Transverse colon (tissue), 4 donors: ENCODE data around the gene ATG7. TPM values are rescaled to one million over a fixed set of nuclear protein-coding genes. Genes with fewer than 3 reads are reported as not detected.
"Not testable (repeated sequence)": the region's sequence is repeated elsewhere in the genome, so short reads cannot be mapped to it uniquely, and the experiment has no call there.

Source experiments
- DNase-seq: peaks from one replicate; pipeline ENCODE4 v3.0.0-alpha.2; 2019
- H3K27ac ChIP-seq, 4 donors: fragments of 200-600 bp; sonication (generic); 2 replicates each; pipeline ENCODE4 v1.5.1; 2016 to 2018; ENCODE audit warnings: inconsistent platforms in 4 of 4
- H3K27me3 ChIP-seq: fragments of 200-600 bp; sonication (generic); 2 replicates; pipeline ENCODE4 v1.5.1; 2017; ENCODE audit warnings: inconsistent platforms
- H3K36me3 ChIP-seq, 4 donors: fragments of 200-600 bp; sonication (generic); 2 replicates each; pipeline ENCODE4 v1.5.1; 2017 to 2019; ENCODE audit warnings: inconsistent platforms in 4 of 4
- H3K4me1 ChIP-seq, 4 donors: fragments of 200-600 bp; sonication (generic); 2 replicates each; pipeline ENCODE4 v1.5.1; 2017 to 2020; ENCODE audit warnings: inconsistent platforms in 4 of 4
- H3K4me3 ChIP-seq, 4 donors: fragments of 200-600 bp; sonication (generic); 1 replicate in 1 of 4; 2 replicates in 3 of 4; pipeline versions ENCODE4 v1.5.1 to v1.6.1; 2017 to 2019; ENCODE audit warnings: inconsistent platforms in 4 of 4
- H3K9me3 ChIP-seq, 2 donors: fragments of 200-600 bp; sonication (generic); 2 replicates each; pipeline ENCODE4 v1.5.1; 2017 to 2019; ENCODE audit warnings: inconsistent platforms in 2 of 2
- EP300 ChIP-seq: sonication (generic); formaldehyde crosslinking; IDR thresholded peaks from one replicate; pipeline ENCODE4 v1.6.1; 2017; ENCODE audit warnings: antibody characterized with exemption, low read depth
- POLR2A ChIP-seq: fragments of 450-650 bp; IDR thresholded peaks from one replicate; pipeline ENCODE4 v1.6.1; 2016; ENCODE audit warnings: antibody characterized with exemption, mild to moderate bottlenecking, moderate library complexity
- POLR2AphosphoS5 ChIP-seq, 3 donors: sonication (generic); formaldehyde crosslinking; IDR thresholded peaks; one replicate each; pipeline ENCODE4 v1.6.1; 2016; ENCODE audit warnings: antibody characterized with exemption in 3 of 3
- WGBS, 2 donors: methylation state at CpG; one replicate each; pipeline ENCODE4 v1.1.5; 2018; ENCODE audit warnings: low coverage in 1 of 2; 5-methylcytosine and 5-hydroxymethylcytosine counted together
- in situ Hi-C, 4 donors: fragments of 200-750 bp; cut with MboI; loops; one replicate each; pipeline versions ENCODE4 v1.15.0 to v1.15.1; 2017; ENCODE audit warnings: low sequenced_read_pairs in 3 of 4, low pct_ligation_motif_present in 1 of 4, low pct_unique_long_range_greater_than_20kb in 1 of 4
- intact Hi-C: fragments of 100-400 bp; cut with DNase I; formaldehyde crosslinking; loops from one replicate; pipeline ENCODE4 v1.15.1; 2023; ENCODE audit warnings: low total_unique reads
- total RNA-seq, 4 donors: library from RNA; depleted of rRNA; stranded (reverse); fragments of >200 nt; gene quantifications; one replicate each; pipeline ENCODE4 v1.1.0, GENCODE V29; 2016
- TF ChIP-seq, protein P1 (sequence below), 5 experiments: fragments of 200-600 bp in 3 of 5; fragments of 450-650 bp in 2 of 5; sonication (generic) in 3 of 5; IDR thresholded peaks; 1 replicate in 2 of 5; 2 replicates in 3 of 5; pipeline ENCODE4 v1.5.1; 2016 to 2017; ENCODE audit warnings: antibody characterized with exemption in 5 of 5, inconsistent platforms in 3 of 5, mild to moderate bottlenecking in 2 of 5, moderate library complexity in 1 of 5

ATG7 gene
- total RNA-seq, 4 donors from 2014 or later, result 44.5 to 122 (median 75.0) TPM

DNA sequence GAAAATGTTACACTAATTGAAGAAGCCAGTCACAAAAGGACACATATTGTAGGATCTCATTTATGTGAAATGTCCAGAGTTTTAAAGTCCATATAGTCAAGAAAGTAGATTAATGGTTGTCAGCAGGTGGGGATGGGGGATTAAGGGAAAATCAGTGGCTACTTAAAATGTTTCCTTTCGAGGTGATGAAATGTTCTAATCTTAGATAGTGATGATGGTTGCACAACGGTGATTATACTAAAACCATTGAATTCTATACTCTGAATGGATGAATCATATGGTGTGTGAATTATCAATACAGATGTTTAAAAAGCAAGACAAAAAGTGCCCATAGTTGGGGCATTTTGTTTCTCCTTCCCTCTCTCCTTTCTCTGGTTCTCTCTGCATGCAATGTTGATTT lies 164.6 kb downstream of the ATG7 start:
- intact Hi-C loops, result no loop called here
- DNase-seq, result no peak
- 74 to 89% methylated on average over 2 of the region's 2 CpGs for WGBS, 2 donors
- Histone ChIP-seq H3K9me3 (no peaks in the 10 kb centered on the region), H3K27me3 (no peaks in the 10 kb centered on the region), H3K4me1 (peaks cover 0 to 2% (median 0%) of the 10 kb centered on the region in 4 donors), H3K27ac (no peak overlapping the region), H3K36me3 (no peaks in the 10 kb centered on the region), H3K4me3 (no peak overlapping the region)
- TF ChIP-seq, protein P1, sequence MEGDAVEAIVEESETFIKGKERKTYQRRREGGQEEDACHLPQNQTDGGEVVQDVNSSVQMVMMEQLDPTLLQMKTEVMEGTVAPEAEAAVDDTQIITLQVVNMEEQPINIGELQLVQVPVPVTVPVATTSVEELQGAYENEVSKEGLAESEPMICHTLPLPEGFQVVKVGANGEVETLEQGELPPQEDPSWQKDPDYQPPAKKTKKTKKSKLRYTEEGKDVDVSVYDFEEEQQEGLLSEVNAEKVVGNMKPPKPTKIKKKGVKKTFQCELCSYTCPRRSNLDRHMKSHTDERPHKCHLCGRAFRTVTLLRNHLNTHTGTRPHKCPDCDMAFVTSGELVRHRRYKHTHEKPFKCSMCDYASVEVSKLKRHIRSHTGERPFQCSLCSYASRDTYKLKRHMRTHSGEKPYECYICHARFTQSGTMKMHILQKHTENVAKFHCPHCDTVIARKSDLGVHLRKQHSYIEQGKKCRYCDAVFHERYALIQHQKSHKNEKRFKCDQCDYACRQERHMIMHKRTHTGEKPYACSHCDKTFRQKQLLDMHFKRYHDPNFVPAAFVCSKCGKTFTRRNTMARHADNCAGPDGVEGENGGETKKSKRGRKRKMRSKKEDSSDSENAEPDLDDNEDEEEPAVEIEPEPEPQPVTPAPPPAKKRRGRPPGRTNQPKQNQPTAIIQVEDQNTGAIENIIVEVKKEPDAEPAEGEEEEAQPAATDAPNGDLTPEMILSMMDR (IDR thresholded peaks at IDR 0.05), result no peak
- TF ChIP-seq POLR2AphosphoS5 (IDR thresholded peaks at IDR 0.05) (no peak), EP300 (no peak), POLR2A (no peak)
- in situ Hi-C loops, result no loop called here

DNA sequence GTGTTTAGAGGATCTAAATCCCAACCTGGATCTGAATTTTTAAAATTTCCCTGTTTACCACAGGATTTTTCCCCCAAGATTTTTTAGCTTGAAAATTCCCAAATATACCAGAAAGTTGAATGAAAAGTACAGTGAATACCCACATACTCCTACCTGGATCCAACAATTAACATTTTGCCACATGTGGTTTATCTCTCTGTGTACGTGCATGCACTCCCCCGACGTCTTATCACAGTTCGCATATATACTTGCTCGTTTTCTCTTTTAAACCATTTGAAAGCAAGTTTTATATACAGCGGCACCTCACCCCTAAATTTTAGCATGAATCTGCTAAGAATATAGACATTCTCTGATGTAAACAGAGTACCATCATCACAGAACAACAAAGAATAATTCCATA lies 165.3 kb downstream of the ATG7 start:
- in situ Hi-C loops, result no loop called here
- no peaks in the 10 kb centered on the region for H3K36me3 ChIP-seq
- no peaks in the 10 kb centered on the region for H3K27me3 ChIP-seq
- peaks cover 0 to 2% (median 0%) of the 10 kb centered on the region in 4 donors for H3K4me1 ChIP-seq
- no peak for TF ChIP-seq POLR2A
- TF ChIP-seq, protein P1 (IDR thresholded peaks at IDR 0.05), result no peak
- TF ChIP-seq EP300, result no peak
- TF ChIP-seq POLR2AphosphoS5 (IDR thresholded peaks at IDR 0.05), result no peak
- H3K27ac ChIP-seq, result no peak overlapping the region
- no peaks in the 10 kb centered on the region for H3K9me3 ChIP-seq
- intact Hi-C loops, result no loop called here
- no peak for DNase-seq
- WGBS, 2 donors, result 86 to 96% methylated on average over 5 to 6 of the region's 6 CpGs
- no peak overlapping the region for H3K4me3 ChIP-seq

DNA sequence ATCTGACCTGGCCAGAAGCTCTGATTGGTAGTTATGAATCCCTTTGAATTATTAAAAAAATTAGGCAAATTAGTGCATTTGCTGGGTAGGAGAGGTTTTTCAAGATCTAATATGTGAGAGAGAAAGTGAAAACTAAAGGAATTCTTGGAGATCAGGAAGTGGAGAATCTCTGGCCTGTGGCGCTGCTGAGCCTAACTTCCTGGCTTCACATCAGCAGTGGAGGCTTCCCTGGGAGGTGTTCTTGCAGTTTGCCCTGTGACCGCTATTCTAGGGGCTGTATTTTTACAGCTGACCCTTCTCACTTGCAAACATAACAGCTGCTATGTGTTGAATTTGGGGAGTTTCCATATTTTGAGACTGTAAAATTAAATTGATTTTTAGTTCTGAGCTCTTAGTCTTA lies 166.4 kb downstream of the ATG7 start:
- Histone ChIP-seq H3K36me3 (no peaks in the 10 kb centered on the region), H3K27me3 (no peaks in the 10 kb centered on the region), H3K9me3 (no peaks in the 10 kb centered on the region), H3K27ac (no peak overlapping the region), H3K4me1 (peaks cover 0 to 2% (median 0%) of the 10 kb centered on the region in 4 donors), H3K4me3 (no peak overlapping the region)
- in situ Hi-C loops, result no loop called here
- TF ChIP-seq EP300 (no peak), POLR2AphosphoS5 (IDR thresholded peaks at IDR 0.05) (no peak), POLR2A (no peak)
- TF ChIP-seq, protein P1 (IDR thresholded peaks at IDR 0.05), result no peak
- intact Hi-C loops, result no loop called here
- WGBS, 2 donors, result 71 to 90% methylated on average over 2 of the region's 2 CpGs
- DNase-seq, result no peak

DNA sequence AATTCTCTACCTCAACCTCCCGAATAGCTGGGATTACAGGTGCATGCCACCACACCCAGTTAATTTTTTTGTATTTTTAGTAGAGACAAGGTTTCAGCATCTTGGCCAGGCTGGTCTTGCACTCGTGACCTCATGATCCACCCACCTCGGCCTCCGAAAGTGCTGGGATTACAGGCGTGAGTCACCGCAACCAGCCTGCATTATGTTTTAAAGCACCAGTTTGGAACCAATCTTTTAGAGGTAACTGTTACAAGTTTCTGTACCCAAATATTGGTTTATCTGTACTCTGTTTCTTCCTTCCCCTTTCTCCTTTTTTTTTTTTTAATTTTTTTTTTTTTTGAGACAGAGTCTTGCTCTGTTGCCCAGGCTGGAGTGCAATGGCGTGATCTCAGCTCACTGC lies 169.1 kb downstream of the ATG7 start:
- H3K4me3 ChIP-seq, intact Hi-C loops, DNase-seq, H3K27me3 ChIP-seq, H3K9me3 ChIP-seq, H3K4me1 ChIP-seq, H3K36me3 ChIP-seq, H3K27ac ChIP-seq, in situ Hi-C loops: not testable (repeated sequence)
- WGBS, 2 donors, result 75 to 79% methylated on average over 4 to 7 of the region's 7 CpGs

DNA sequence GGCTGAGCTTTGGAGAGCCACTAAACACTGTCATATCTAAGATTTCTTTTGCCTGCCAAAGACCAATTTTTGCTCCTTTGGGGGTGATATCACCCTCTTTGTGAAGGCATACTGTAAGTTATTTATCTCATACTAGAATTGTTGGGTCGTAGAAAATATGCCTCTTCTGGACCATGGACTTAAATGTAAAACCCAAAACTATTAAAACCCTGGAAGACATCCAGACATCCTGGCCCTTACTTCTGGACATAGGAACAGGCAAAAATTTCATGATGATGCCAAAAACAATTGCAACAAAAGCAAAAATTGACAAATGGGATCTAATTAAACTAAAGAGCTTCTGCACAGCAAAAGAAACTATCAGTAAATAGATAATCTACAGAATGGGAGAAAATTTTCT lies 172.2 kb downstream of the ATG7 start:
- Histone ChIP-seq H3K4me1 (no peaks in the 10 kb centered on the region), H3K4me3 (no peak overlapping the region), H3K27me3 (no peaks in the 10 kb centered on the region), H3K9me3 (no peaks in the 10 kb centered on the region), H3K27ac (no peak overlapping the region), H3K36me3 (no peaks in the 10 kb centered on the region)
- DNase-seq, result no peak
- in situ Hi-C loops (no loop called here), intact Hi-C loops (no loop called here)
- TF ChIP-seq, protein P1 (IDR thresholded peaks at IDR 0.05), result no peak
- TF ChIP-seq POLR2AphosphoS5 (IDR thresholded peaks at IDR 0.05), result no peak
- 76 to 100% methylated on average over 1 of the region's 1 CpG for WGBS, 2 donors

DNA sequence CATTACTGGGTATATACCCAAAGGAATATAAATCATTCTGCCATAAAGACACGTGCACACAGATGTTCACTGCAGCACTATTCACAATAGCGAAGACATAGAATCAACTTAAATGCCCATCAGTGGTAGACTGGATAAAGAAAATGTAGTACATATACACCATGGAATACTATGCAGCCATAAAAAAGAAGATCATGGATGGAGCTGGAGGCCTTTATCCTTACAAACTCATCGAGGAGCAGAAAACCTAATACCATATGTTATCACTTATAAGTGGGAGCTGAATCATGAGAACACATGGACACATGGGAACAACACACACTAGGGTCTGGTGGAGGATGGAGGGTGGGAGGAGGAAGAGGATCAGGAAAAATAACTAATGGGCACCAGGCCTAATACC lies 173.0 kb downstream of the ATG7 start:
- H3K4me1 ChIP-seq, H3K9me3 ChIP-seq, intact Hi-C loops, H3K4me3 ChIP-seq, DNase-seq, in situ Hi-C loops, H3K27me3 ChIP-seq, H3K27ac ChIP-seq, H3K36me3 ChIP-seq: not testable (repeated sequence)
- WGBS, 2 donors, result 97% methylated on average over 3 of the region's 3 CpGs
